K562 (cell line): ENCODE results near the gene COL25A1. TPM values are rescaled to one million over a fixed set of nuclear protein-coding genes. Genes with fewer than 3 reads are reported as not detected.

Experiments
- ATAC-seq: fragments of 200-7000 bp; cut with Tn5 transposase; 3 replicates; pipeline ENCODE4 v1.9.1; 2020; ENCODE audit warnings: moderate library complexity
- BruUV-seq: library from RNA; stranded (reverse); fragments of 400-500 nt; replicated peaks from 2 replicates; lab custom pipeline; 2021; lab: Mats Ljungman, UMichigan
- CTCF ChIA-PET: fragments of 300-600 bp; formaldehyde crosslinking; extraction: SDS; loops from one replicate; lab custom pipeline; 2021; ENCODE audit warnings: low intra/inter-chr PET ratio; lab: Yijun Ruan, JAX
- POLR2A ChIA-PET: fragments of 300-600, 350-650 bp; sonication (Branson Sonifier 250); formaldehyde crosslinking; extraction: SDS; loops from one replicate; lab custom pipeline; 2021; ENCODE audit warnings: antibody characterized with exemption, inconsistent platforms; lab: Yijun Ruan, JAX
- DNase-seq, 4 experiments: peaks; one replicate each; pipeline versions ENCODE4 v3.0.0 to v3.0.0-alpha.2; 2011 to 2018; ENCODE audit warnings: low spot score in 3 of 4, mixed read lengths in 3 of 4; ENCODE audit errors: extremely low read depth in 1 of 4
- FAIRE-seq: peaks from 2 replicates; lab custom pipeline; 2011; peaks lifted over from hg19 to GRCh38; lab: Jason Lieb, UNC
- H2AFZ ChIP-seq: 2 replicates; pipeline ENCODE4 v1.6.0; 2011; ENCODE audit warnings: low read depth, low read length, control low read depth, inconsistent platforms
- H3K27ac ChIP-seq: fragments of 200-600 bp; 3 replicates; pipeline ENCODE4 v1.8.0; 2011; ENCODE audit warnings: low read depth, mild to moderate bottlenecking, control low read depth, inconsistent platforms, low read length, moderate library complexity, mixed read lengths; ENCODE audit errors: extremely low read depth
- H3K27me3 ChIP-seq, 2 experiments: fragments of 300-600 bp in 1 of 2; 2 replicates in 1 of 2; 3 replicates in 1 of 2; pipeline versions ENCODE4 v1.6.0 to v1.8.0; 2011; ENCODE audit warnings: inconsistent platforms in 2 of 2, low read length in 2 of 2, mild to moderate bottlenecking in 1 of 2, mixed read lengths in 1 of 2, moderate library complexity in 1 of 2; ENCODE audit not compliant: control insufficient read depth in 2 of 2, insufficient read depth in 2 of 2
- H3K36me3 ChIP-seq: fragments of 300-600 bp; 3 replicates; pipeline ENCODE4 v1.8.0; 2011; ENCODE audit warnings: mild to moderate bottlenecking, low read length, inconsistent platforms; ENCODE audit not compliant: control insufficient read depth, insufficient read depth
- H3K4me1 ChIP-seq, 2 experiments: fragments of 200-600 bp in 1 of 2; replicated peaks in 1 of 2; 2 replicates in 1 of 2; 3 replicates in 1 of 2; pipeline versions ENCODE4 v1.5.1 to v1.8.0; 2011; ENCODE audit warnings: inconsistent platforms in 2 of 2, low read length in 2 of 2, mild to moderate bottlenecking in 1 of 2, mixed read lengths in 1 of 2, moderate library complexity in 1 of 2; ENCODE audit not compliant: control insufficient read depth in 2 of 2, insufficient read depth in 2 of 2
- H3K4me2 ChIP-seq: 2 replicates; pipeline ENCODE4 v1.6.1; 2011; ENCODE audit warnings: low read length, control low read depth, inconsistent platforms, mixed read lengths; ENCODE audit not compliant: insufficient read depth
- H3K4me3 ChIP-seq: fragments of 200-600 bp; sonication (generic), shearing (Covaris generic); 2 replicates; pipeline ENCODE4 v1.5.1; 2016; ENCODE audit warnings: control low read depth, inconsistent platforms
- H3K79me2 ChIP-seq: fragments of 200-600 bp; 3 replicates; pipeline ENCODE4 v1.8.0; 2011; ENCODE audit warnings: low read length, inconsistent platforms; ENCODE audit not compliant: control insufficient read depth, insufficient read depth
- H3K9ac ChIP-seq, 2 experiments: 2 replicates each; pipeline versions ENCODE4 v1.6.0 to v1.6.1; 2011; ENCODE audit warnings: low read depth in 2 of 2, low read length in 2 of 2, control low read depth in 1 of 2, inconsistent platforms in 1 of 2, mild to moderate bottlenecking in 1 of 2, mixed read lengths in 1 of 2; ENCODE audit not compliant: insufficient read depth in 1 of 2
- H3K9me1 ChIP-seq: one replicate; pipeline ENCODE4 v1.6.0; 2011; ENCODE audit warnings: inconsistent platforms, mild to moderate bottlenecking, low read length, moderate library complexity; ENCODE audit not compliant: control insufficient read depth, insufficient read depth
- H3K9me3 ChIP-seq: replicated peaks from 2 replicates; pipeline ENCODE4 v1.5.1; 2011; ENCODE audit warnings: low read depth, low read length, inconsistent platforms; ENCODE audit not compliant: control insufficient read depth, insufficient read depth
- H4K20me1 ChIP-seq: replicated peaks from 2 replicates; pipeline ENCODE4 v1.6.1; 2011; ENCODE audit warnings: low read length, inconsistent platforms, mixed read lengths; ENCODE audit not compliant: control insufficient read depth, insufficient read depth
- BCL6 ChIP-seq: fragments of 250-450 bp; sonication (Bioruptor Pico); IDR thresholded peaks from 2 replicates; pipeline ENCODE4 v1.4.0; 2020
- C11orf30 ChIP-seq: fragments of 450-650 bp; IDR thresholded peaks from 2 replicates; pipeline ENCODE4 v1.6.1; 2016; ENCODE audit warnings: low read depth, mild to moderate bottlenecking
- FOXA3 ChIP-seq, 2 experiments: fragments of 450-650 bp in 1 of 2; sonication (generic) in 1 of 2; formaldehyde crosslinking; IDR thresholded peaks in 1 of 2; conservative IDR thresholded peaks in 1 of 2; 2 replicates each; pipeline versions ENCODE4 v1.4.0 to v1.8.0; 2020 to 2022; ENCODE audit warnings: mild to moderate bottlenecking in 2 of 2, missing genetic modification reagents in 1 of 2
- FOXK1 ChIP-seq: sonication (generic); formaldehyde crosslinking; IDR thresholded peaks from 2 replicates; pipeline ENCODE4 v1.8.0; 2022; ENCODE audit warnings: missing genetic modification reagents, mild to moderate bottlenecking, borderline replicate concordance
- HDAC2 ChIP-seq: fragments of 450-650 bp; IDR thresholded peaks from 2 replicates; pipeline ENCODE4 v1.6.1; 2016; ENCODE audit warnings: mild to moderate bottlenecking
- ZNF224 ChIP-seq: sonication (generic); formaldehyde crosslinking; IDR thresholded peaks from 2 replicates; pipeline ENCODE4 v1.8.0; 2022; ENCODE audit warnings: mild to moderate bottlenecking, missing genetic modification reagents
- ZNF354B ChIP-seq: fragments of 250-450 bp; sonication (Bioruptor Pico); IDR thresholded peaks from 2 replicates; pipeline ENCODE4 v1.4.0; 2020
- ZNF77 ChIP-seq: fragments of 250-450 bp; sonication (Bioruptor Pico); IDR thresholded peaks from 2 replicates; pipeline ENCODE4 v1.5.0; 2020
- WGBS: fragments of 100-300 bp; shearing (Covaris generic); methylation state at CpG from one replicate; pipeline ENCODE4 v1.1.6; 2016; ENCODE audit warnings: low coverage, mixed read lengths; ENCODE audit not compliant: insufficient coverage; ENCODE audit errors: missing lambda C conversion rate; 5-methylcytosine and 5-hydroxymethylcytosine counted together
- in situ Hi-C: fragments of 300-500 bp; cut with MboI; formaldehyde crosslinking; loops from 4 replicates; pipeline ENCODE4 v1.15.0; 2018; ENCODE audit warnings: inconsistent platforms, mixed read lengths
- intact Hi-C: fragments of 100-400 bp; cut with micrococcal nuclease; formaldehyde crosslinking; loops from 2 replicates; pipeline ENCODE4 v1.14.2; 2022
- polyA plus RNA-seq, 8 experiments: library from polyadenylated mRNA; depleted of rRNA in 4 of 8; stranded (reverse) in 5 of 8; unstranded in 3 of 8; fragments of >200 nt; fragmentation: Nextera tagmentation in 2 of 8; fragmentation: Illumina TruSeq in 1 of 8; extraction: Ambion mirVana in 2 of 8; extraction: Trizol in 1 of 8; gene quantifications; 2 replicates each; pipeline versions ENCODE4 v1.2.1 to v1.2.3, GENCODE V29; 2011 to 2014; ENCODE audit warnings: inconsistent platforms in 1 of 8, missing spikeins in 1 of 8
- total RNA-seq, 7 experiments: library from RNA; depleted of rRNA in 6 of 7; stranded (reverse); fragments of >200 nt in 6 of 7; fragmentation: Illumina TruSeq in 2 of 7; extraction: Trizol in 2 of 7; gene quantifications; 2 replicates each; pipeline versions ENCODE4 v1.2.1 to v1.2.3, GENCODE V29; 2011 to 2021; ENCODE audit warnings: low replicate concordance in 1 of 7
- TF ChIP-seq, protein P1 (sequence below): IDR thresholded peaks from 2 replicates; pipeline ENCODE4 v1.6.1; 2014; ENCODE audit warnings: antibody characterized with exemption
- TF ChIP-seq, protein P2 (sequence below): fragments of 450-650 bp; IDR thresholded peaks from 2 replicates; pipeline ENCODE4 v1.6.1; 2016; ENCODE audit warnings: low read depth, mild to moderate bottlenecking, moderate library complexity
- TF ChIP-seq, protein P3 (sequence below): fragments of 250-450 bp; sonication (Bioruptor Pico); IDR thresholded peaks from 2 replicates; pipeline ENCODE4 v1.8.0; 2021; ENCODE audit warnings: borderline replicate concordance, mild to moderate bottlenecking, moderate library complexity; ENCODE audit not compliant: poor library complexity, severe bottlenecking

COL25A1 gene
- total and polyA plus RNA-seq, 9 of the 15 experiments (the other 6 are each of a cell fraction or from before 2014, with no cell fraction given), result 0.03 to 0.62 (median 0.27) TPM

DNA sequence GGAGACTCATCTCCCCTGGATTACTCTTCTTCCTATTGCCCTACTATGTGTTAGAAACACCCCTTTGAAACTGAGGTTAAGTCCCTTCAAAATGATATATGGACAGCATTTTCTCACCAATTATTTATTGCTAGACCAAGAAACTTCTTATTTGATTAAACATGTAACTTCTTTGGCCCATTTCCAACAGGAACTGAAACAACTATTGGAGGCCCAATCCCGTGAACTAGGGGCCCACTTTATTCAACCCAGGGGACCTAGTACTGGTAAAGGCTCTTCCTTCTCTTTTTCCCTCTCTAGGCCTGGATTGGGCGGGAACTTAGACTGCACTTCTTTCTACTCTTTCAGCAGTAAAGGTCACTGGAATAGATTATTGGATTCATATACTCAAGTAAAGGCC, 16.7 kb upstream of the COL25A1 start:
- no peaks in the 10 kb centered on the region for H3K36me3 ChIP-seq
- CTCF ChIA-PET, result no interaction called here
- no peaks in the 10 kb centered on the region for H3K9me1 ChIP-seq
- ATAC-seq (no peak), FAIRE-seq (no peak), DNase-seq (no peak)
- no peak overlapping the region for H3K9ac ChIP-seq
- peaks cover 2% of the 10 kb centered on the region; the same call in 1 of the 2 replicates for H3K9me3 ChIP-seq
- TF ChIP-seq C11orf30 (no peak), ZNF224 (CRISPR knock-in tag) (no peak), FOXA3 (CRISPR knock-in tag; conservative IDR thresholded peaks at IDR 0.05 in 1 of 2, IDR thresholded peaks at IDR 0.05 in 1 of 2) (no peak), BCL6 (no peak), FOXK1 (no peak), HDAC2 (no peak), ZNF77 (no peak), ZNF354B (CRISPR knock-in tag) (no peak)
- TF ChIP-seq, protein P1, sequence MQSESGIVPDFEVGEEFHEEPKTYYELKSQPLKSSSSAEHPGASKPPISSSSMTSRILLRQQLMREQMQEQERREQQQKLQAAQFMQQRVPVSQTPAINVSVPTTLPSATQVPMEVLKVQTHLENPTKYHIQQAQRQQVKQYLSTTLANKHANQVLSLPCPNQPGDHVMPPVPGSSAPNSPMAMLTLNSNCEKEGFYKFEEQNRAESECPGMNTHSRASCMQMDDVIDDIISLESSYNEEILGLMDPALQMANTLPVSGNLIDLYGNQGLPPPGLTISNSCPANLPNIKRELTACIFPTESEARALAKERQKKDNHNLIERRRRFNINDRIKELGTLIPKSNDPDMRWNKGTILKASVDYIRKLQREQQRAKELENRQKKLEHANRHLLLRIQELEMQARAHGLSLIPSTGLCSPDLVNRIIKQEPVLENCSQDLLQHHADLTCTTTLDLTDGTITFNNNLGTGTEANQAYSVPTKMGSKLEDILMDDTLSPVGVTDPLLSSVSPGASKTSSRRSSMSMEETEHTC, result no peak
- TF ChIP-seq, protein P2, sequence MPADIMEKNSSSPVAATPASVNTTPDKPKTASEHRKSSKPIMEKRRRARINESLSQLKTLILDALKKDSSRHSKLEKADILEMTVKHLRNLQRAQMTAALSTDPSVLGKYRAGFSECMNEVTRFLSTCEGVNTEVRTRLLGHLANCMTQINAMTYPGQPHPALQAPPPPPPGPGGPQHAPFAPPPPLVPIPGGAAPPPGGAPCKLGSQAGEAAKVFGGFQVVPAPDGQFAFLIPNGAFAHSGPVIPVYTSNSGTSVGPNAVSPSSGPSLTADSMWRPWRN, result no peak
- TF ChIP-seq, protein P3, sequence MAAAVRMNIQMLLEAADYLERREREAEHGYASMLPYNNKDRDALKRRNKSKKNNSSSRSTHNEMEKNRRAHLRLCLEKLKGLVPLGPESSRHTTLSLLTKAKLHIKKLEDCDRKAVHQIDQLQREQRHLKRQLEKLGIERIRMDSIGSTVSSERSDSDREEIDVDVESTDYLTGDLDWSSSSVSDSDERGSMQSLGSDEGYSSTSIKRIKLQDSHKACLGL, result no peak
- no peak overlapping the region for H3K4me2 ChIP-seq
- no peaks in the 10 kb centered on the region for H3K4me1 ChIP-seq
- no peaks in the 10 kb centered on the region for H4K20me1 ChIP-seq
- no TSS peak for BruUV-seq
- no peak overlapping the region for H3K4me3 ChIP-seq
- POLR2A ChIA-PET, result interaction anchor here (1.0 kb wide), 1 partner anchor 460 kb away, joined by 3 read pairs; no protein-coding TSS in a partner anchor
- in situ Hi-C loops (loop anchor here (25.0 kb wide), 1 partner anchor 482 kb away; no protein-coding TSS in a partner anchor), intact Hi-C loops (no loop called here)
- no peak overlapping the region for H2AFZ ChIP-seq
- no peaks in the 10 kb centered on the region for H3K27me3 ChIP-seq
- WGBS, result 22% methylated on average over 2 of the region's 2 CpGs
- no peak overlapping the region for H3K27ac ChIP-seq
- no peaks in the 10 kb centered on the region for H3K79me2 ChIP-seq
